Mammary epithelial cell (primary cell): ENCODE data around the gene ENTPD6.
"Not testable (repeated sequence)": the region's sequence is repeated elsewhere in the genome, so short reads cannot be mapped to it uniquely, and the experiment has no call there.

Source experiments
- EZH2 ChIP-seq: IDR thresholded peaks from 2 replicates; pipeline ENCODE4 v1.6.1; 2012; ENCODE audit warnings: low read length, inconsistent platforms, borderline replicate concordance
- TF ChIP-seq, protein P1 (sequence below), 2 donors: IDR thresholded peaks in 1 of 2; conservative IDR thresholded peaks in 1 of 2; 2 replicates each; pipeline ENCODE4 v1.5.1; 2011 to 2012; ENCODE audit warnings: inconsistent platforms in 2 of 2, low read length in 2 of 2, mild to moderate bottlenecking in 2 of 2, control low read depth in 1 of 2, low read depth in 1 of 2; ENCODE audit not compliant: insufficient read depth in 1 of 2; ENCODE audit errors: extremely low read depth in 1 of 2

DNA sequence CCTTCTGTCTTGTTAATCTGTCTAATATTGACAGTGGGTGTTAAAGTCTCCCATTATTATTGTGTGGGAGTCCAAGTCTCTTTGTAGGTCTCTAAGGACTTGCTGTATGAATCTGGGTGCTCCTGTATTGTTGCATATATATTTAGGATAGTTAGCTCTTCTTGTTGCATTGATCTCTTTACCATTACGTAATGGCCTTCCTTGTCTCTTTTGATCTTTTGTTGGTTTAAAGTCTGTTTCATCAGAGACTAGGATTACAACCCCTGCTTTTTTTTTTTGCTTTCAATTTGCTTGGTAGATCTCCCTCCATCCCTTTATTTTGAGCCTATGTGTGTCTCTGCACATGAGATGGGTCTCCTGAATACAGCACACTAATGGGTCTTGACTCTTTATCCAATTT lies 11.1 kb upstream of the ENTPD6 start:
- not testable (repeated sequence) for TF ChIP-seq EZH2
- TF ChIP-seq, protein P1, sequence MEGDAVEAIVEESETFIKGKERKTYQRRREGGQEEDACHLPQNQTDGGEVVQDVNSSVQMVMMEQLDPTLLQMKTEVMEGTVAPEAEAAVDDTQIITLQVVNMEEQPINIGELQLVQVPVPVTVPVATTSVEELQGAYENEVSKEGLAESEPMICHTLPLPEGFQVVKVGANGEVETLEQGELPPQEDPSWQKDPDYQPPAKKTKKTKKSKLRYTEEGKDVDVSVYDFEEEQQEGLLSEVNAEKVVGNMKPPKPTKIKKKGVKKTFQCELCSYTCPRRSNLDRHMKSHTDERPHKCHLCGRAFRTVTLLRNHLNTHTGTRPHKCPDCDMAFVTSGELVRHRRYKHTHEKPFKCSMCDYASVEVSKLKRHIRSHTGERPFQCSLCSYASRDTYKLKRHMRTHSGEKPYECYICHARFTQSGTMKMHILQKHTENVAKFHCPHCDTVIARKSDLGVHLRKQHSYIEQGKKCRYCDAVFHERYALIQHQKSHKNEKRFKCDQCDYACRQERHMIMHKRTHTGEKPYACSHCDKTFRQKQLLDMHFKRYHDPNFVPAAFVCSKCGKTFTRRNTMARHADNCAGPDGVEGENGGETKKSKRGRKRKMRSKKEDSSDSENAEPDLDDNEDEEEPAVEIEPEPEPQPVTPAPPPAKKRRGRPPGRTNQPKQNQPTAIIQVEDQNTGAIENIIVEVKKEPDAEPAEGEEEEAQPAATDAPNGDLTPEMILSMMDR (conservative IDR thresholded peaks at IDR 0.05 in 1 of 2, IDR thresholded peaks at IDR 0.05 in 1 of 2; ENCODE audit: extremely low read depth in 1 of 2, insufficient read depth in 1 of 2, low read depth in 1 of 2, low read length in 2 of 2), result not testable (repeated sequence)
